ENCODE results near the gene CD22.

DNA sequence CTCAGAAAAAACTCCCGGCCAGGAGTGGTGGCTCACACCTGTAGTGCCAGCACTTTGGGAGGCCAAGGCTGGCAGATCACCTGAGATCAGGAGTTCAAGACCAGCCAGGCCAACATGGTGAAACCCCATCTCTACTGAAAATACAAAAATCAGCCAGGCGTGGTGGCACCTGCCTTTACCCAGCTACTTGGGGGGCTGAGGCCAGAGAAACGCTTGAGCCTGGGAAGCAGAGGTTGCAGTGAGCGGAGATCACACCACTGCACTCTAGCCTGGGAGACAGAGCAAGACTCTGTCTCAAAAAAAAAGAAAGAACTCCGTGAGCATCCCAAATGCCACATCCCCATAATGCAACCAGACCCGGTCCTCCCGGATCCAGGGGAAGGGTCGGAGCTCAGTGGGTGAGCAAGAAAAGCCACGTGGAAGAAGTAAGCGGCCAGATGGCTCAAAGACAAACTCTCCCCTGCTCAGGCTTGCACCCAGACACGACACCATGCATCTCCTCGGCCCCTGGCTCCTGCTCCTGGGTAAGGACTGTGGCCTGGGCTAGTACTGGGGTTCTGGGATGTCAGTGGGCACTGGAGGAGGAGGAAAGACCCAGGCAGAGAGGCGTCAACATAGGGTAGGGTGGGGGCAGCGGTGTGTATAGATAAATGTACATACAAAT lies 2.7 kb downstream of the CD22 start:
- TF ChIP-seq, protein P1, sequence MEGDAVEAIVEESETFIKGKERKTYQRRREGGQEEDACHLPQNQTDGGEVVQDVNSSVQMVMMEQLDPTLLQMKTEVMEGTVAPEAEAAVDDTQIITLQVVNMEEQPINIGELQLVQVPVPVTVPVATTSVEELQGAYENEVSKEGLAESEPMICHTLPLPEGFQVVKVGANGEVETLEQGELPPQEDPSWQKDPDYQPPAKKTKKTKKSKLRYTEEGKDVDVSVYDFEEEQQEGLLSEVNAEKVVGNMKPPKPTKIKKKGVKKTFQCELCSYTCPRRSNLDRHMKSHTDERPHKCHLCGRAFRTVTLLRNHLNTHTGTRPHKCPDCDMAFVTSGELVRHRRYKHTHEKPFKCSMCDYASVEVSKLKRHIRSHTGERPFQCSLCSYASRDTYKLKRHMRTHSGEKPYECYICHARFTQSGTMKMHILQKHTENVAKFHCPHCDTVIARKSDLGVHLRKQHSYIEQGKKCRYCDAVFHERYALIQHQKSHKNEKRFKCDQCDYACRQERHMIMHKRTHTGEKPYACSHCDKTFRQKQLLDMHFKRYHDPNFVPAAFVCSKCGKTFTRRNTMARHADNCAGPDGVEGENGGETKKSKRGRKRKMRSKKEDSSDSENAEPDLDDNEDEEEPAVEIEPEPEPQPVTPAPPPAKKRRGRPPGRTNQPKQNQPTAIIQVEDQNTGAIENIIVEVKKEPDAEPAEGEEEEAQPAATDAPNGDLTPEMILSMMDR (IDR thresholded peaks at IDR 0.05; ENCODE audit: low read depth, low read length), result no peak
- TF ChIP-seq MAX (IDR thresholded peaks at IDR 0.05; ENCODE audit: low read depth, low read length), result no peak
- no peak for TF ChIP-seq MYC (IDR thresholded peaks at IDR 0.05; ENCODE audit: low read depth, low read length)
